Measurements from ENCODE around the gene LYZL1.
"Not testable (repeated sequence)": the region's sequence is repeated elsewhere in the genome, so short reads cannot be mapped to it uniquely, and the experiment has no call there.

LYZL1 gene

GRCh38 chr10:29259498-29259897 is 29.4 kb upstream of the LYZL1 start:
- in situ Hi-C loops (cut with MboI; ENCODE audit: low sequenced_read_pairs): no loop called here

GRCh38 chr10:29263506-29263905 is 25.4 kb upstream of the LYZL1 start:
- in situ Hi-C loops (cut with MboI; ENCODE audit: low sequenced_read_pairs): no loop called here

GRCh38 chr10:29265210-29265768 is 23.6 kb upstream of the LYZL1 start:
- in situ Hi-C loops (cut with MboI; ENCODE audit: low sequenced_read_pairs): no loop called here

GRCh38 chr10:29266641-29267040 is 22.2 kb upstream of the LYZL1 start:
- in situ Hi-C loops (cut with MboI; ENCODE audit: low sequenced_read_pairs): no loop called here

GRCh38 chr10:29268011-29268410 is 20.9 kb upstream of the LYZL1 start:
- in situ Hi-C loops (cut with MboI; ENCODE audit: low sequenced_read_pairs): no loop called here

- in situ Hi-C loops (cut with MboI; ENCODE audit: low sequenced_read_pairs): no loop called here
These were observed 19.4 kb upstream of the LYZL1 start for GRCh38 chr10:29269486-29269885.

GRCh38 chr10:29270883-29271282 is 18.0 kb upstream of the LYZL1 start:
- in situ Hi-C loops (cut with MboI; ENCODE audit: low sequenced_read_pairs): no loop called here

- in situ Hi-C loops (cut with MboI; ENCODE audit: low sequenced_read_pairs): no loop called here
These were observed 17.0 kb upstream of the LYZL1 start for GRCh38 chr10:29271877-29272276.

- in situ Hi-C loops (cut with MboI; ENCODE audit: low sequenced_read_pairs): no loop called here
These were observed 15.4 kb upstream of the LYZL1 start for GRCh38 chr10:29273478-29273877.

- in situ Hi-C loops (cut with MboI; ENCODE audit: low sequenced_read_pairs): no loop called here
These were observed 12.5 kb upstream of the LYZL1 start for GRCh38 chr10:29276251-29276850.

GRCh38 chr10:29277296-29277695 is 11.6 kb upstream of the LYZL1 start:
- in situ Hi-C loops (cut with MboI; ENCODE audit: low sequenced_read_pairs): no loop called here

- in situ Hi-C loops (cut with MboI; ENCODE audit: low sequenced_read_pairs): no loop called here
These were observed 8.9 kb upstream of the LYZL1 start for GRCh38 chr10:29279779-29280487.

GRCh38 chr10:29280488-29280840 is 8.4 kb upstream of the LYZL1 start:
- in situ Hi-C loops (cut with MboI; ENCODE audit: low sequenced_read_pairs): no loop called here

GRCh38 chr10:29285624-29286051 is 3.2 kb upstream of the LYZL1 start:
- in situ Hi-C loops (cut with MboI; ENCODE audit: low sequenced_read_pairs): no loop called here

- in situ Hi-C loops (cut with MboI; ENCODE audit: low sequenced_read_pairs): no loop called here
These were observed 1.2 kb upstream of the LYZL1 start for GRCh38 chr10:29287635-29288034.

- in situ Hi-C loops (cut with MboI; ENCODE audit: low sequenced_read_pairs): not testable (repeated sequence)
These were observed 2.7 kb downstream of the LYZL1 start for GRCh38 chr10:29291561-29291960.

GRCh38 chr10:29292406-29292805 is 3.5 kb downstream of the LYZL1 start:
- in situ Hi-C loops (cut with MboI; ENCODE audit: low sequenced_read_pairs): not testable (repeated sequence)

GRCh38 chr10:29295813-29296212 is 6.9 kb downstream of the LYZL1 start:
- in situ Hi-C loops (cut with MboI; ENCODE audit: low sequenced_read_pairs): no loop called here

GRCh38 chr10:29297678-29298077 is 8.8 kb downstream of the LYZL1 start:
- in situ Hi-C loops (cut with MboI; ENCODE audit: low sequenced_read_pairs): no loop called here

- in situ Hi-C loops (cut with MboI; ENCODE audit: low sequenced_read_pairs): loop anchor here (25.0 kb wide), 1 partner anchor 639 kb away; no protein-coding TSS in a partner anchor
These were observed 12.6 kb downstream of the LYZL1 start for GRCh38 chr10:29301359-29301910.

GRCh38 chr10:29302499-29302898 is 13.6 kb downstream of the LYZL1 start:
- in situ Hi-C loops (cut with MboI; ENCODE audit: low sequenced_read_pairs): loop anchor here (25.0 kb wide), 1 partner anchor 640 kb away; no protein-coding TSS in a partner anchor

Measured in HL-60/S4 treated with retinoic acid at 250 ng/mL for 4 days and 3 days (cell line).